HG02870 (cell line): Measurements from ENCODE around the gene RTP4.

Source experiments
- ATAC-seq: cut with Tn5 transposase; IDR thresholded peaks from one replicate; pipeline ENCODE4 v1.9.1; 2021; ENCODE audit warnings: mild to moderate bottlenecking, moderate library complexity; ENCODE audit not compliant: unreplicated experiment

Gene RTP4, protein sequence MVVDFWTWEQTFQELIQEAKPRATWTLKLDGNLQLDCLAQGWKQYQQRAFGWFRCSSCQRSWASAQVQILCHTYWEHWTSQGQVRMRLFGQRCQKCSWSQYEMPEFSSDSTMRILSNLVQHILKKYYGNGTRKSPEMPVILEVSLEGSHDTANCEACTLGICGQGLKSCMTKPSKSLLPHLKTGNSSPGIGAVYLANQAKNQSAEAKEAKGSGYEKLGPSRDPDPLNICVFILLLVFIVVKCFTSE

DNA sequence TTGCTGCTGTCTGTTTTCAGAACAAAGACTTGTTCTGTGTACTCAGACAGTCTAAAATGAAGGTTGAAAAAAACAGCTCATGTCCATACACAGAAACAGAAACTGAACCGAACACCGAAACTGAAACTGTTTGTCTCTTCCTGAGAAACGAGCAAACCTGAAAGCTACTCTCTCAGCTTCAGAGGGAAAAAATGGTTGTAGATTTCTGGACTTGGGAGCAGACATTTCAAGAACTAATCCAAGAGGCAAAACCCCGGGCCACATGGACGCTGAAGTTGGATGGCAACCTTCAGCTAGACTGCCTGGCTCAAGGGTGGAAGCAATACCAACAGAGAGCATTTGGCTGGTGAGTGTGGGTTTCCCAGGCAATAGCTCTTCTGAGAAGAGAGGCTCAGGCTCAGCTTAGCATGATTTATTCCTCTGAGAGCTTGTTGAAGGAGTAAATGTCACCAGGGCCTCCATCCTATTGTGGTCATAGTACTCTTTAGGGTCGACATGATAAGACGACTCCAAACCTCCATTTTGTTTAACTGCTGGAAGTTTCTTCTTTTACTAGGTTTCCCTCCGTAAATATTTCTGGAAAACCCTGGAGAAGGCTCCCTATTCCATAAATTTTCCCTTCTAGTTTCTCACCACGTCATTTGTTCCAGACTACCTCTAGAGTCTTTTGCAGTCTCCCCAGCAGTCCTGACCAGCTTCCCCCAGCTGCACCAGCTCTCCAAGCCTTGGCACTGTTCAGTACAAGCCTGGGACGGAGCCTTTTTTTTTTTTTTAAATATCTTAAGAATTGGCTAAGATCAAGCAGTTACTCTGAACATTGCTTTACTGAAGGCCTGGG, at the start of gene RTP4:
TSS of gene RTP4 (plus strand) at position 135 of the 838 bp plus-strand sequence. CDS start at position 192, 57 bp downstream.
- ATAC-seq: peak; percentile 93

DNA sequence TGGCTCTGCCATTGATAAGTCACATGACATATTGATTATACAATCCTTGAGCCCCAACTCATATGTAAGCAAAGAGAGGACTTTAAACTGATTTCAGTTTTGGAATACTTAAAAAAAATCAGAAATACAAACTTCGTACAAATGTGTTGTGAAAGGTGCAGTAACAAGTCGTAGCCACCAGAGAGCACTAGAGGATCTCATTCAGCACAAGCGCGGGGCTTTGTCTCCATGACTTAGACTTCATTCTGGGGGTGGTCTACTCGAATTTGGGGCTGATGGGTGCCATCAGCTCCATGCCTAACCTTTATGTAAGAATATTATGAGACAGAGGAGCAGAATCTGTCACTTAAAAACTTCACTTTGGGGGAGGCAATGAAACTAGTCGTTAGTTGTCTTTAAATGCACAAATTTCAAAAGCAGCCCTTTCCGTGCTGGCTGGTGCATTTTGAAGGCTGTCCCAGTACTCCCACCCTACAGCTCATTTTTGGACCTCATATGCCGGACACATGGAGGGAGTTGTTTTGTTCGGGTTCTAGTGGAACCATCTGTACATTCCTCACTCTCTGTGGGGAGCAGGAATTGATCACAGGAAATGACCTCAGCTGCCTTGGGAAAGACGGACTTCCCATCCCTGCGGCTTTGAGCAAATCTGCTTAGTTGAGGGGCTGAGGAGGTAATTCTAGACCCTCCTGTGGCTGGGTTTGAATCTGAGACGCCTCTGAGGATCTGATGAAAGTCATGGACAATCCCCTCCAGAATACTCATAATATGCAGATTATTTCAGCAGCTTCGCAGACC, 49.2 kb upstream of the RTP4 start:
- ATAC-seq: no peak

DNA sequence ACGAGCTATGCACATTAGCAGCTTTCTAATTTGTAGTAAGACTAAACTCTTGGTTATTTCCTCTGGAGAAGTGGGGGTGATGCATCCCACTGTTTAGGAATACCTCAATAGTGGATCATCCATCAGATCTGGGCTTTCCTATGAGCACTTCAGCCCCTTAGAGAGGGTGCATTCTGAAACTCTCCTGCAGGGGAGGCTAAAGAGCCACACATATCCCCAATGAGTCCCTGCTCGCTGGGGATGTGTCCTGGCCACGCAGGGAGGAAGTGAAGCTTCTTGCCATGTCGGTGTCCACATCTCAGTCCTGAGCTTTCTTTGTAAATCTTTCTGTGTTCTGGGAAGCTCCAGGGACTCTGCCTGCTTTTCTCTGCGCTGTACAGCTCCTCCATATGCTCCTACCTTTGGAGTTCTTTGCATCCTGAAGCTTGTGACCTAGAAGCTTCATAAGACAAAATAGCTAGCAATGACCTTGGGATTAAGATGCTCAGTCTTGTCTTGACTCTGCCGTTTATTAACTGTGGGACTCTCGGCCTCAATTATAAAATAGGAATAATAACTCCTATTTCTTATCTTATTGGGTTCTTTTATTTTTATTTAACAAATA, 48.4 kb upstream of the RTP4 start:
- peak; percentile 57 for ATAC-seq

DNA sequence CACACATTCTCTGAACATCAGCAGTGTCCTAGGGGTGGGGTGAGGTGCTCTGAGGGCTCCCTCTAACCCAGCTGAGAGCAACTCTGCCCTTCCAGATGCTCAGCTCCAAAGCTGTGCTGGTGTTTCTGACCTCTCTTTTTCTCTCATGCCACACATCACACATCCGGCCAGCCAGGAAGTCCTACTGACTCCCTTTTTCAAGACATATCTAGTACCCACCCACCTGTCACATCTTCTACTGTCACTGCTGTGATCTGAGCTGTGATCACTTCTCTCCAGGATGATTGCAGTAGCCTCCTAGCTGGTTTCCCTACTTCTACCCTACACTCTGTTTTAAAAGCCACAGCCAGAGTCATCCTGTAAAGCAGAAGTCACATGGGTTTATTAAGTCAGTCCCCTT, 46.4 kb upstream of the RTP4 start:
- no peak for ATAC-seq

DNA sequence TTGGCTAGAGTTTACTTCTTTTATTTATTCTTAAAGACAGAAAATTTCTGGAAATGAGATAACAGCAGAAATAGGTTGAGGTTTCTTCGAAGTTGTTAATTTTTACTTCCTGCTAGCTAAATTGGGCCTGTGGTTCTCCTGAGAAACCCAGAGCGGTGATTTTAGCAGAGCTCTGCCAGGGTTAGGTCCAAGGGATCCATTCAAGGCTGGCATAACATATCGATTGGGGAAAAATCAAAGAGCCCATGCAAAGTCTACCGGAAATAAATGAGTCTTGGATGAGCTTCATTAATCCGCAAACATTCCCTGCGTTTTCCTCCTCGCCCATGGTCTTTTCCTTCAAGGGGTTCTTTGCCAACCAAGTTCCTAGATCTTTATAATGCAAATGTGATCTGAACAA, 45.9 kb upstream of the RTP4 start:
- ATAC-seq: no peak

DNA sequence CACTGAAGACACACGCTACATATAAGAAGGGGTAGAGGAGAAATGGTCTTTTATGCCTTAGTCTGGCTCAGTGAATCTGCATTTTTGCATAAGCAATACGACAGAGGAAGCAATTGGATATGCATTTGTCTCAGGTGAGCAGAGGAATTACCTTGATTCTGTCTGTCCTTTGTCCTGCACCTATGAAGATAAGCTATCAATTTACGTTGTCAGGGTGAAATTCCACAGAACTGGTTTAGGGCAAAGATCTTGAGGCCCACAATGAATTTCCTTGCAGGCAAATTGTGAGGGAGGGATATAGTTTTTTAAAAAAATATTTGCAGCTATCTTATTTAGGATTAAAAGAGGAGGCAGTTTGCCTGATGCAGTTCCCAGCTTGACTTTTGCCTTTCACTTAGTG, 45.1 kb upstream of the RTP4 start:
- ATAC-seq: no peak

DNA sequence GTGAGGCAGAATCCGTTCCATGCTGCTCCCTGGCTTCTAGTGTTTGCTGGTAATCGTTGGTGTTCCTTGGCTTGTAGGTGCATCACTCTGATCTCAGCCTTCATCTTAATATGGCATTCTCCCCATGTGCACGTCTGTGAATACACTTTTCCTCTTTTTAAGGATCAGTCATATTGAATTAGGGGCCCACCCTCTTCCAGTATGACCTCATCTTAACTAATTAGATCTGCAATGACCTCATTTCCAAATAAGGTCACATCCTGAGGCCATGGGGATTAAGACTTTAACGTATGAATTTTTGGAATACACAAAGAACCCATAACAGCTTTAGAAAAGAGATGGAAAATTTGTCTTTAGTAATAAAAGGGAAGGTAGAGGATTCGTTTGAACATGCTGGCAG, 42.6 kb upstream of the RTP4 start:
- ATAC-seq: no peak

DNA sequence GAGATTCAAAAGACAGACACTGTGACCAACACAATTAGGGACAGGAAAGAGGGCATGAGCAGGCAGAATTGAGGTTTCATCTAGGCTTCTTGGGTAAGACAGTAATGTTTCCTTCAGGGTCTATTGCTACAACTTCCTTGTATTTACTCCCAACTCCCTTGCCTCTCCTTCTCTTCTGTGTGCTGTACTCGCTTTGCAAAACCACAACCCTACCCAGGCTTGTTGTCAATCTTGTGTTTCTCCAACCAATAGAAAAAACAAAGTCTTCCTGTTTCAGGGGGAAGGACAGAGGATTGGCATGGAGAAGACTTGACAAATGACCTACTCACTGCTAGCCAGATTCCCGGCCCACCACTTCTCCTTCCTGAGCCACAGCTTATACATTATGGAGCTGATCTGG, 40.3 kb upstream of the RTP4 start:
- no peak for ATAC-seq

DNA sequence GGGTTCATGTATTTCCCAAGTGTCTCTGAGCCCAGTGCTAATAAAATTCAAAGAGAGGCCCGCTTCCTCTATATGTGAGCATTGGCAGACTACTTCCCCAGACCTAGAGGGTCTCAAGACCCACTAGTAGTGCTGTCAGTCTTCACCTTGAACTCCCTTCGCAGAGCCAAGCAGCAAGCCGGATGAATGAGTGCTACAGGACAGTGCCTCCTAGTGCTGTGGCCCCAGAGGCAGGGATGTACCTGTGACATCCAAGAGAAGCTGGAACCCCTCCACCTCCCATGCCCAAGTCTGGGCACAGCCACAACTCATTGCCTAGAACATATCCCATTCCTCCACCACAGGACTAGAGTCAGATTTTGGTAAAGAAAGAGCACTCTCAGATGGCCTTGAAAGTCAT, 39.5 kb upstream of the RTP4 start:
- no peak for ATAC-seq

DNA sequence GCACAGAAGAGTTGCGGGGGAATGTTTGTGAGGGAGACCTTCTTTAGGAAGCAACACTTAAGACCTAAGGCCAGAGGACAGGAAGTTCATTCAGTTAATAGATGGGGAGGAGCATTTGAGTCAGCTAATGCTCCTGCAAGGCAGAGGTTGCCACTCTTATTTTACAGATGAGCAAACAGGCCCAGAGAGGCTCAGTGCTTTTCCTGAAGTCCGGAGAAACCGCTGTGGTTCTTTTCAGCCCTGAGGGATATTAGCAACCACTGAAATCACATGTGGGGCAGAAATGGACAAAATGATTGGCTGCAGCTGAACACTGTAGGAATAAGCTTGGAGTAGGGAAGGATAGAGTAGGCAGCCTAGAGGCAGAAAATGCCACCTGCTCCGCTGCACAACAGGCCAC, 33.3 kb upstream of the RTP4 start:
- no peak for ATAC-seq

DNA sequence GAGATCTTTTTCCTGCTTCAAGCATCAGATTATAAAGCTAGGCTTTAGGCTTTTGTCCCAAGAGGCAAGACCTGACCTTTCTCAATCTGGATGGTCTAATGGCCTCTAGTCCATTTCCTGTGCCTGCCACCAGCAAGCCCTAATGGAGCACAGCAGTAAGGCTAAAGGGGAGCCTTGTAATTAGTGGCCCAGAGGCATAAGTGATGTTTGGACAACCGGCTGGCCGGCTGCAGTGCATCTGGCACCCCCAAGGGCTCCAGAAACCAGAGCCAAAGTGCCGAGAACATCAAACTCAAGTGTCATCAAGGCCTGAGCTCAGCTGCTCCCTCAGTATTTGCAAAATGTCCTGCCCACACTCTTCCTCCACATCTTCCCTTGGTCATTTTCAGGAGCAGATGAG, 31.9 kb upstream of the RTP4 start:
- no peak for ATAC-seq

DNA sequence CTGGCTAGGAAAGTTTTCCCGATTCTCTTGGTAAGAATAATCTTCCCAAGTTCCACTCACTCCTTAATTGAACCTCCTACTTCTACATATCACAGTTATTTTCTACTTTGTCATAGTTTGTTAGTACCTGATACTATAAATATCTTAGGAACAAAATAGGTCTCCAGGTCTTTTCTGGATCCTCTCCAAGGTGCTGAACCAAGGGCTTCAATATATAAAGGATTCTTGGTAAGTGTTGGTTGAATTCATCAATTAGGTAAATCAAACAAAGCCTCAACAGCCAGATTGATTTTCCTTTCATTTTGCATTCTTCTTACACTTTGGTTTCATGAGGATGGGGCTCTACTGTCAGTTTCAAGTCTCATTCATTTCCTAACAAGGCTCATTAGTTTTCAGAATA, 27.6 kb upstream of the RTP4 start:
- ATAC-seq: no peak

DNA sequence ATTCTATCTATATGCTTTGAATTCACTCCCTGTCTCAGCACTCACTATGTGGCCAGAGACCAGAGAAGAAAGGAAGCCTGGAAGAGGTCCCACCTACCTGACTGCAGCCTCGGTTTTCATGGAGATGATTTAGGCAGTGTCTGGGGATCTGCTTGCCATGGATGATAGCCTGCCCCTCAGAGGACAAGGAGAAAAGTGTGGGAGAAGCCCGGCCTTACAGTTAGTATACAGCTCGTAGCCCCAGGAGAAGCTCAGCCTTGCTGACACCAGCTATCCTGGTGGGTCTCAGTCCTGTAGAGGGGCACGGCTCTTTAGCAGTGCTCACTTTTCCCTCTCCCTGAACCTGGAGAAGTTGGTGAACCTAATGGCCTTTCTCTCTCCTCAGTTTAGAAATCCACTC, 25.9 kb upstream of the RTP4 start:
- no peak for ATAC-seq

DNA sequence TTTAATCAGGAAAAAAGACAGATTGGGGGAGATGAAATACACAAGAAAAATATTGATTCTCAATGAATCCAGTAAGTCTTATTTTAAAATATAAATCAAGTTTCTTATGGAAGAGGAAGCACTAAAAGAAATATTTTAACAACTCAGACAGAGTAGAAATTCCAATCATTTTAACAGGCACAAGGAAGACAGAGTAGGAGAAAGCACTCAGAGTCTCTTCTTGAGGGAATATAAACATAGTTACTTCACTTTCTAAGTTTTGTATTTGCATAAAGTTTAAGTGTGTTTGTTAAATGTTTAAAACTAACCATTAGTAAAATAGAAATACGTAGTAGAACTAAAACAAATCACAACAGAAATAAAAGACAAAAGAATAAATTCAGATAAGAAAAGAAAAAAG, 24.5 kb upstream of the RTP4 start:
- ATAC-seq: no peak

DNA sequence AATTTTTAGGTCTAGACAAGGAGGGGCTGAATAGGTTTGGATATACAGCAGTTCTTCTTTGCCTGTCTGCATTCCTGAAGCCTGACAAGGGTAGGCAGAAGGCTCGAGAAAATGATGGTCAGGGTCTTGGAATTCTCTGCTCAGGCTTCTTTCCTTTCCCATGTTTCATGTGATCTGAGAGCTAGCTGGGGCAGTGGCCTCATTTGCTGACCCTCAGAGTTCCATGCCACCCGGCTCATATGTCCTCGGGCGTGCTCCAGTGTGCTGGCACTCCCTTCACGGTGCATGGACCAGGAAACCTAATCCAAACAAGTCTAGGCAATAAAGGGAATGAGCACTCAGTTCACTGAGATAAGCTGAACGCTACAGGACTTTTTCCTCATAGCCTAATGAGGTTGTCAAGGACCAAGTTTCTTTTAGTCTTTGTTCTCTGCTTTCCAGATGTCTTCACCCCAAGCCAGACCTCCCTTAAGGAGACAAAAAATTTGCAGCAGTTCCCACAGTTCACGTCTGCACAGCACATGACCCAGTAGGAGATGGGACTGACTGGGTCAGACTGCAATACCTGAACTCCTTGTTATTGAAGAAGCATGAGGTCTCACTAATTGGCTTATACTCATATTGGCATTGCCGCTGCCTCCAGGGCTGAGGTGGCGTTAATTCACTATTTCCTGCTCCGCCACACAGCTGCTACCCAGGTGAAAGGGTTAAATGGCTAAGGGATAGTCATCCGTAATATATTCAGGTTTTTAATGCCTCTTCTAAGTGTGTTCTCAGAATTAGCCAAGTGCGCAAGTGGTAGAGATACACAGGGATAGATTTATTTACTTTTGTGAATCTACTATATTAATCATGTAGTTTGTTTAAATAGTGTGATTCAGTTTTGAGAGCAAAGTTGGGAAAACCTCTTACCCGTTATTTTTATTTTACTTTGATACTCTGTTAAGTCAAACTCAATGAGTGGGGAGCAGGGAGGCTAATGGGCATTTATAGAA, 15.3 kb upstream of the RTP4 start:
- no peak for ATAC-seq

DNA sequence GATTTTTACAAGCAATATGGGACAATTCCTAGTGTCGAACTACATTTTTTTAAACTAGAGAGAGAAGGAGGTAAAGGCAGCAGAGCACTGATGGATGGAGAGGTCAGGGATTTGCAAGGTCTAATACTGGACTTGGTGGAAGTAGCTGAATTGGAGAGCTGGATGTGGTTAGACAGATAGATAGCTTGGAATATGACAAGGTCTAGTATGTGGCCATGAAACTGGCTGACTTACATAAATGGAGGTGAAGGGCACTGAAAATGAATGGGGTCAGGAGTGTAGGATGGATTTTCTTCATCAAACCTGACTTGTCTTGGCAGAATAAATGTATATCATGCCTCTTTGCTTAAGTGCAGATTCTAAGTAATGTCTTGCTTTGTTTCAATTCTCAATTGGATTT, 10.1 kb upstream of the RTP4 start:
- no peak for ATAC-seq

DNA sequence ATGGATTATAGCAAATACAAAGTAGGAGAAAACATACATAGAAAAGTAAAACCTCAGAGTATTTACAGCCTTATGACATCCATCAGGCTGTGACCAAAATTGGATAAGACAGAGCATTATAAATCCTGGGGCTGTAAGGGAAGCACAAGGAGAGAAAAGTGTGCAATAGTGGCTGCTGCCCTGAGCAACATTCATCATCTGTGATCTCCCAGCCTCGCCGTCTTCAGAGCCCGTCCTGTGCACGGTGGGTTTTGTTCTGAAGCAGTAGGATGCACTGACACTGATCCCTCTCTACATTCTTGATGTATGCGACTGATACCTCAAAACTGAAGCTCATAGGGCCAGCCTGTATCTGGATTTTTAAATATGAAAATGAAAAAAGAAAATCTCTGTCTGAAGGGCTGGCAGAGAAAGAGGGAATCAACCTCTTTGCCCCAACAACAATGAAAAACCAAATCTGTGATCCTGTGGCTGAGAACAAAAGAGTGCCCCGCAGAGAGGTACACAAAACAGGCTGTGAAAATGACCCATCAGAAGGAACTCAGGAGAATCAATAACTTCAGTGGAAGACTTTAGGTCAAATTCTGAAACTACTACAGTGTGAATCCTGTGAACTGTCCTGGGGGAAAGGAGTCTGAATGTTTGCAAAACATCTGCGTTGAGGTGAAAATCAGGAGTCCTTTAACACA, 8.2 kb upstream of the RTP4 start:
- ATAC-seq: no peak

DNA sequence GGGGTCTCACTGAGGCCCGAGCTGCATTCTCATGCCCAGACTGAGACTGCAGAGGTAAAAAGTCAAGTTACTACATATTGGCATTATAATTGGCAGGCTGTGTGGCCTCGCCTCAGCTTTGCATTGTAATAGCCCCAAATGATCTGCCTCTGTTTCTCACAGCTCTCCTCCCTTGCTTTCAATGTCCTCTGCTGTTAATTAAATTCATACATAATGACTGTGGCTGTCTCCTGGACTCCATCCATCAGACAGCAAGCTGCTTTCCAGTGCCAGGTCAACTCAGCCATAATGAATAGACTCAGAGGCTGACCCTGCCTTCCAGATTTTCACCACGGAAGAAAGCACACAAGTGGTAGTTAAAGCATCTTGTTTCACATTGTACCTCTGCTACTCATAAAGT, 7.6 kb upstream of the RTP4 start:
- no peak for ATAC-seq

DNA sequence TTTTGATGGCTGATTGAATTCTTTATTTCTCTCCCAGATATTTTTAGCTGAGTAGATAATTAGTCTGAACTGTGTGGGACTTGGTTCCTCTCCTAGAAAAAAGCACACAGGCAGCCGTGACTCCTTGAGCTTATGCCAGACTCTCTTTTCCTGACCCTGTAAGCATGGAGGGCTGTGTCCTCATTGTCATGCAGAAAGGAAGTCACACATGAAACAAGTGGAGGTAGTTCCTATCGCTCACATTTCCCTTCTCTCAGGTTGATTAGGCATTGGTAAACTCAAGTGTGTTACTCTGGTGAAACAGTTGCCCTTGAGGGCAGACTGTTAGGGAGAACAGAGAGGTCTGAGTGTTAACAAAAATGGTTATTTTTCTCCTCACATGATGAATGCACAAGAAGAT, 6.3 kb upstream of the RTP4 start:
- ATAC-seq: no peak
